HS-5 (cell line): ENCODE results near the gene PRDM2.

Experiments
- DNase-seq: peaks from one replicate; pipeline ENCODE4 v3.0.0-alpha.2; 2012; ENCODE audit warnings: low read depth

Gene PRDM2

GRCh38 chr1:13792419-13792818 is 92.4 kb downstream of the PRDM2 start:
- peak; percentile 18 for DNase-seq

GRCh38 chr1:13793088-13793730 is 93.2 kb downstream of the PRDM2 start:
- no peak for DNase-seq

- DNase-seq: no peak
These were observed 94.5 kb downstream of the PRDM2 start for GRCh38 chr1:13794231-13795187.

- no peak for DNase-seq
These were observed 97.4 kb downstream of the PRDM2 start for GRCh38 chr1:13797397-13797796.

- DNase-seq: no peak
These were observed 98.1 kb downstream of the PRDM2 start for GRCh38 chr1:13798120-13798519.

- no peak for DNase-seq
These were observed 99.7 kb downstream of the PRDM2 start for GRCh38 chr1:13799502-13800283.

GRCh38 chr1:13801232-13801631 is 101.2 kb downstream of the PRDM2 start:
- DNase-seq: no peak

GRCh38 chr1:13801655-13802486 is 101.9 kb downstream of the PRDM2 start:
- no peak for DNase-seq

- no peak for DNase-seq
These were observed 103.0 kb downstream of the PRDM2 start for GRCh38 chr1:13802782-13803545.

- DNase-seq: no peak
These were observed 103.7 kb downstream of the PRDM2 start for GRCh38 chr1:13803546-13804239.

GRCh38 chr1:13804240-13804633 is 104.2 kb downstream of the PRDM2 start:
- DNase-seq: no peak

- no peak for DNase-seq
These were observed 105.4 kb downstream of the PRDM2 start for GRCh38 chr1:13805431-13805830.

- no peak for DNase-seq
These were observed 106.1 kb downstream of the PRDM2 start for GRCh38 chr1:13806108-13806507.

GRCh38 chr1:13807209-13807608 is 107.2 kb downstream of the PRDM2 start:
- no peak for DNase-seq

GRCh38 chr1:13808729-13809131 is 108.7 kb downstream of the PRDM2 start:
- no peak for DNase-seq

GRCh38 chr1:13809461-13810159 is 109.6 kb downstream of the PRDM2 start:
- DNase-seq: no peak

- no peak for DNase-seq
These were observed 112.7 kb downstream of the PRDM2 start for GRCh38 chr1:13812456-13813397.

- no peak for DNase-seq
These were observed 113.5 kb downstream of the PRDM2 start for GRCh38 chr1:13813398-13814012.
